Measurements from ENCODE around the gene NCKAP5. TPM values are rescaled to one million over a fixed set of nuclear protein-coding genes. Genes with fewer than 3 reads are reported as not detected.

The NCKAP5 gene
- polyA plus RNA-seq, 2 of the 4 experiments (the other 2 are of a cell fraction): 3.0 to 4.1 TPM

DNA sequence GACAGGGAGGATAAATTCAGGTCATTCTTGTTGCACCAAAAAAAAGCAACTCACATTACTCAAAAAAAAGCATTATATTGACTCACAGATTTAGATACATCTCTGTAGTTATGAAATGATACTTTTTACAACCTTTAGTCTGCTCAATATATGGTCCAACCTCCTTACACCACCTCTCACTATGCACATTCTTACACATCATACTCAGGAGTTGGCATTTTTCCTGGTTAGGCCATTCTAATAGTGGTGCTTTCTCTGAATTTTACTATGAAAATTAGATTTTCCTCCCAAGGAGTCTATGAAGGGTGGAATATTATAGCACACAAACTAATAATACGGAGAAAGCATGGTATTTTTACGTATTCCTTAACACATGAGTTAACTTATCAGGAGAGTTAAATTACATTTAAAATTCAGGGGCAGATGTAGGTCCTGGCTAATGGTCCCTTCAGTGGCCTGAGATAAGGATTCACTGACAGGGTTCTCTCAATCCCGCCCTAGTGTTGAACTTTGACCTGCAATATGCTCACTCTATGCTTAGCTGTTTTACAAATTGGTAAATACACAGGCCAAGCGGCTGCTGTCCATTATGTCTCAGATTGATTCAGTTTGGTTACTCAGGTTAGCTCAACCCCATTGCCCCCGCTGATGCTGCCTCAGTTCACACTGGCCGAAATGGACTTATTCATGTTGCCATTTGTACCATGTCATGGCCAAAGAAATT lies 153.6 kb downstream of the NCKAP5 start:
- ATAC-seq (no peak), FAIRE-seq (no peak), DNase-seq (ENCODE audit: low read depth in 1 of 2, low spot score in 1 of 2) (no peak)
- Histone ChIP-seq H3K4me1 (peaks cover 56% of the 10 kb centered on the region), H3K27ac (peak overlapping the region in 1 of 2 experiments; percentile 27; a peak in 1 of 6 replicates), H3K4me2 (no peak overlapping the region), H3K9me3 (no peaks in the 10 kb centered on the region), H3K4me3 (no peak overlapping the region)
- ChIA-PET POLR2A (no interaction called here), CTCF (interaction anchor here (1.1 kb wide), 2 partner anchors 17 to 146 kb away, joined by 3 to 4 read pairs; no protein-coding TSS in a partner anchor)
- 87% methylated on average over 6 of the region's 6 CpGs for WGBS (ENCODE audit: missing lambda C conversion rate)
- TF ChIP-seq PHF8 (IDR thresholded peaks at IDR 0.05; ENCODE audit: borderline replicate concordance, low read depth): no peak
- no peak for TF ChIP-seq HOXA7 (CRISPR knock-in tag; IDR thresholded peaks at IDR 0.05)
- TF ChIP-seq ZNF302 (CRISPR knock-in tag; IDR thresholded peaks at IDR 0.05): no peak
- TF ChIP-seq HOXB5 (CRISPR knock-in tag; IDR thresholded peaks at IDR 0.05): no peak
- no peak for TF ChIP-seq EHMT2 (IDR thresholded peaks at IDR 0.05; ENCODE audit: low read depth)
- TF ChIP-seq BCL3 (IDR thresholded peaks at IDR 0.05): no peak
- no peak for TF ChIP-seq JUNB (IDR thresholded peaks at IDR 0.05)
- TF ChIP-seq KDM1A (IDR thresholded peaks at IDR 0.05; ENCODE audit: low read depth): no peak
- TF ChIP-seq ZFP36 (IDR thresholded peaks at IDR 0.05; ENCODE audit: borderline replicate concordance, partially characterized antibody): no peak
- no peak for TF ChIP-seq REST (IDR thresholded peaks at IDR 0.05)
- TF ChIP-seq ZC3H11A (IDR thresholded peaks at IDR 0.05): no peak
- no peak for TF ChIP-seq CEBPB (IDR thresholded peaks at IDR 0.05)
- no peak for TF ChIP-seq TFCP2L1 (CRISPR knock-in tag; IDR thresholded peaks at IDR 0.05)
- no peak for TF ChIP-seq HOXB13 (CRISPR knock-in tag; IDR thresholded peaks at IDR 0.05; ENCODE audit: low read depth)

DNA sequence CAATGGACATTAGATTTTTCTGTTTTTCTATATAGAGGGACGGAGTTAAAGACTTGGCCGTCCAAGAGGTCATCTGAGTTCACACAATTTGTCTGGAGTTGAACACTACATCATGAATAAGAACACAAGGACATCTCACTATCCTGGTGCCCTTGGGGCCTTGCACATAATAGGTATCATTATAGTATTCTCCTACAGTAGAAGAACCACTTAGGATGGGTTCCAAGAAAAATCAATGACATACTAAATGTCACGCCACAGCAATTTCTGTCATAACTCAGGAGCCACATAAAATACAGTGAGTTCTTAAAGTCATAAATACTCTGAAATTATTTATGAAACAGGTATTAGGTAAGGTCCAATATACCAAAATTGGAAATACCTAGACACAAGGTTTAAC lies 154.4 kb downstream of the NCKAP5 start:
- Histone ChIP-seq H3K4me1 (peaks cover 50% of the 10 kb centered on the region), H3K4me3 (no peak overlapping the region), H3K27ac (peak overlapping the region in 1 of 2 experiments; percentile 31; a peak in 2 of 6 replicates), H3K4me2 (no peak overlapping the region), H3K9me3 (no peaks in the 10 kb centered on the region)
- WGBS (ENCODE audit: missing lambda C conversion rate): 91% methylated on average over 3 of the region's 3 CpGs
- POLR2A ChIA-PET: no interaction called here
- DNase-seq (ENCODE audit: low read depth in 1 of 2, low spot score in 1 of 2) (no peak), FAIRE-seq (no peak), ATAC-seq (no peak)
- TF ChIP-seq NPAS2 (CRISPR knock-in tag; IDR thresholded peaks at IDR 0.05; ENCODE audit: borderline replicate concordance): no peak
- no peak for TF ChIP-seq BCL3 (IDR thresholded peaks at IDR 0.05)
- no peak for TF ChIP-seq ATOH8 (CRISPR knock-in tag; IDR thresholded peaks at IDR 0.05; ENCODE audit: low read depth)
- no peak for TF ChIP-seq MAX (IDR thresholded peaks at IDR 0.05)
- no peak for TF ChIP-seq RFX5 (IDR thresholded peaks at IDR 0.05)
- no peak for TF ChIP-seq FOSB (CRISPR knock-in tag; IDR thresholded peaks at IDR 0.05)
- TF ChIP-seq CHD4 (IDR thresholded peaks at IDR 0.05; ENCODE audit: borderline replicate concordance): no peak
- TF ChIP-seq RNF2 (IDR thresholded peaks at IDR 0.05; ENCODE audit: borderline replicate concordance, low read depth): no peak
- CTCF ChIA-PET: interaction anchor here (1.0 kb wide), 1 partner anchor 431 kb away, joined by 3 read pairs; no protein-coding TSS in a partner anchor

All from A549 (cell line).